Measurements from ENCODE around the gene BCAS3. TPM values are rescaled to one million over a fixed set of nuclear protein-coding genes. Genes with fewer than 3 reads are reported as not detected.
A peak's percentile ranks its signal among the peaks of the same experiment; 100 is the strongest.

The BCAS3 gene
- total RNA-seq, 1 donor from 2014 or later: 25.6 TPM

- DNase-seq (ENCODE audit: low spot score): no peak
These were observed 612.0 kb downstream of the BCAS3 start for GRCh38 chr17:61289408-61290385.

GRCh38 chr17:61291451-61292285, 614.0 kb downstream of the BCAS3 start:
- DNase-seq (ENCODE audit: low spot score): no peak

- DNase-seq (ENCODE audit: low spot score): no peak
These were observed 616.6 kb downstream of the BCAS3 start for GRCh38 chr17:61294286-61294685.

- no peak for DNase-seq (ENCODE audit: low spot score)
These were observed 617.1 kb downstream of the BCAS3 start for GRCh38 chr17:61294777-61295176.

GRCh38 chr17:61296058-61296457, 618.4 kb downstream of the BCAS3 start:
- no peak for DNase-seq (ENCODE audit: low spot score)

GRCh38 chr17:61299517-61300513, 622.2 kb downstream of the BCAS3 start:
- DNase-seq (ENCODE audit: low spot score): no peak

- no peak for DNase-seq (ENCODE audit: low spot score)
These were observed 625.5 kb downstream of the BCAS3 start for GRCh38 chr17:61302953-61303816.

GRCh38 chr17:61303817-61304096, 626.1 kb downstream of the BCAS3 start:
- DNase-seq (ENCODE audit: low spot score): no peak

- no peak for DNase-seq (ENCODE audit: low spot score)
These were observed 627.4 kb downstream of the BCAS3 start for GRCh38 chr17:61305024-61305423.

- no peak for DNase-seq (ENCODE audit: low spot score)
These were observed 628.4 kb downstream of the BCAS3 start for GRCh38 chr17:61306003-61306402.

GRCh38 chr17:61307905-61308886, 630.5 kb downstream of the BCAS3 start:
- peak; percentile 22 for DNase-seq (ENCODE audit: low spot score)

- DNase-seq (ENCODE audit: low spot score): no peak
These were observed 632.0 kb downstream of the BCAS3 start for GRCh38 chr17:61309362-61310256.

- DNase-seq (ENCODE audit: low spot score): no peak
These were observed 632.9 kb downstream of the BCAS3 start for GRCh38 chr17:61310590-61310989.

GRCh38 chr17:61312406-61313295, 635.0 kb downstream of the BCAS3 start:
- no peak for DNase-seq (ENCODE audit: low spot score)

GRCh38 chr17:61313461-61314326, 636.0 kb downstream of the BCAS3 start:
- DNase-seq (ENCODE audit: low spot score): no peak

GRCh38 chr17:61314368-61315078, 636.9 kb downstream of the BCAS3 start:
- peak; percentile 47 for DNase-seq (ENCODE audit: low spot score)
